Measurements from ENCODE around the gene TBL1X. TPM values are rescaled to one million over a fixed set of nuclear protein-coding genes. Genes with fewer than 3 reads are reported as not detected.

The TBL1X gene
- 10 to 100 TPM; 27.7 to 49.1 (median 39.6) TPM for total RNA-seq

- Histone ChIP-seq H3K36me3 (no peaks in the 10 kb centered on the region), H3K4me3 (peak within 1 kb of the TSS; percentile 76 to 77), H3K27ac (peak within 1 kb of the TSS; percentile 87 to 97 (median 92)), H3K9me3 (no peaks in the 10 kb centered on the region), H3K4me1 (peaks cover 0 to 50% (median 3%) of the 10 kb centered on the region in 3 donors), H3K27me3 (no peaks in the 10 kb centered on the region)
- peak; percentile 50 for ATAC-seq
- TF ChIP-seq, protein P1, sequence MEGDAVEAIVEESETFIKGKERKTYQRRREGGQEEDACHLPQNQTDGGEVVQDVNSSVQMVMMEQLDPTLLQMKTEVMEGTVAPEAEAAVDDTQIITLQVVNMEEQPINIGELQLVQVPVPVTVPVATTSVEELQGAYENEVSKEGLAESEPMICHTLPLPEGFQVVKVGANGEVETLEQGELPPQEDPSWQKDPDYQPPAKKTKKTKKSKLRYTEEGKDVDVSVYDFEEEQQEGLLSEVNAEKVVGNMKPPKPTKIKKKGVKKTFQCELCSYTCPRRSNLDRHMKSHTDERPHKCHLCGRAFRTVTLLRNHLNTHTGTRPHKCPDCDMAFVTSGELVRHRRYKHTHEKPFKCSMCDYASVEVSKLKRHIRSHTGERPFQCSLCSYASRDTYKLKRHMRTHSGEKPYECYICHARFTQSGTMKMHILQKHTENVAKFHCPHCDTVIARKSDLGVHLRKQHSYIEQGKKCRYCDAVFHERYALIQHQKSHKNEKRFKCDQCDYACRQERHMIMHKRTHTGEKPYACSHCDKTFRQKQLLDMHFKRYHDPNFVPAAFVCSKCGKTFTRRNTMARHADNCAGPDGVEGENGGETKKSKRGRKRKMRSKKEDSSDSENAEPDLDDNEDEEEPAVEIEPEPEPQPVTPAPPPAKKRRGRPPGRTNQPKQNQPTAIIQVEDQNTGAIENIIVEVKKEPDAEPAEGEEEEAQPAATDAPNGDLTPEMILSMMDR (IDR thresholded peaks at IDR 0.05) = peak in 1 of 4 experiments; percentile 6
- TF ChIP-seq POLR2AphosphoS5 (IDR thresholded peaks at IDR 0.05) (no peak), EP300 (IDR thresholded peaks at IDR 0.05) (no peak), POLR2A (IDR thresholded peaks at IDR 0.05) (peak in 1 of 2 donors; percentile 13)
- WGBS, 2 donors (ENCODE audit: low coverage in 1 of 2) = 3% methylated on average over 12 of the region's 99 CpGs; no CpG with 5 or more reads in 1 of the 2 donors
Observed at GRCh38 chrX:9464435-9465371, at the start of gene TBL1X. TSS of gene TBL1X (plus strand) at chrX:9465058. CDS start at chrX:9653587, 188,529 bp downstream.

DNA sequence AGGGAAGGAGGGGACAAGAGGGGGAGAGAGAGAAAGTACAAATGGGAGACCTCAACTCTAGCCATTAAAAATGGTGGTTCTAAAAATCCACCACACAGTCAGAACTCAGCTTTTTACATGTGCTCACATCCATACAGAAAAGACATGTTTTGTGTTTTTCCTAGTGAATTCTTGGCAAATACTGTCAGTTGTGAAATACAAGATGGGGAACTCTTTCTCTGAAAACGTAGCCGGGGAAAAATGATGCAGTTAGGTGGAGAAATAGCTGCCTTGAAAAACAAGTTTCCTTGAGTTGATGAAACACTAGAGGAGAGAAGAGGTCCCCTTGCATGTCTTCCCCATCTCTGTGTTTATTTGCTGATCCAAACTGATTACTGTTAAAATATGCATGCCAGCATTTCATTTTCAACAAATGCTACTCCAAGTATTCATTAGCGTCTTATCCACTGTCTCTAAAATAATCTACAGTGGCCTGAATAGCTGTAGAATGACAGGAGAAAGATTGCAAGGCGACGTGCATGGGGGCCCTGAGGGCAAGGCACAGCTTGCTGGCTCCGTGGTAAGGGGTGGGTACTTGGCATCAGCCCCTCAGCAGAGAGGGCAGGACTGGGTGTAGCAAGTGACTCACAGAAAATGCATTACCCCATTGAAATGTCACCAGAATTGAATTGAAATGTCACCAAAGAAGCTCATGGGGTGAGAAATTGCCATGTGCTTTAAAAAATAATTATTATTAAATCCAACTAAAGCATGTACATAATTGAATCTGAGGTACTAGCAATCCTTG lies 48.1 kb upstream of the TBL1X start:
- H3K27me3 ChIP-seq = no peaks in the 10 kb centered on the region
- no peaks in the 10 kb centered on the region for H3K36me3 ChIP-seq
- WGBS, 2 donors (ENCODE audit: low coverage in 1 of 2) = 32 to 53% methylated on average over 3 to 4 of the region's 6 CpGs
- peak; percentile 46 for ATAC-seq
- H3K4me1 ChIP-seq = peaks cover 0 to 7% (median 0%) of the 10 kb centered on the region in 3 donors
- no peak for TF ChIP-seq POLR2A (IDR thresholded peaks at IDR 0.05)
- TF ChIP-seq EP300 (IDR thresholded peaks at IDR 0.05) = no peak
- peak; percentile 28 for TF ChIP-seq POLR2AphosphoS5 (IDR thresholded peaks at IDR 0.05)
- TF ChIP-seq, protein P1 (IDR thresholded peaks at IDR 0.05) = no peak
- peak overlapping the region in 3 of 4 donors; percentile 17 to 38 (median 22) for H3K27ac ChIP-seq
- no peak overlapping the region for H3K4me3 ChIP-seq
- no peaks in the 10 kb centered on the region for H3K9me3 ChIP-seq

GRCh38 chrX:9418262-9418661 lies 46.6 kb upstream of the TBL1X start:
- TF ChIP-seq POLR2AphosphoS5 (IDR thresholded peaks at IDR 0.05) (no peak), POLR2A (IDR thresholded peaks at IDR 0.05) (no peak), EP300 (IDR thresholded peaks at IDR 0.05) (no peak)
- TF ChIP-seq, protein P1 (IDR thresholded peaks at IDR 0.05) = no peak
- 70% methylated on average over 6 of the region's 6 CpGs; no CpG with 5 or more reads in 1 of the 2 donors for WGBS, 2 donors (ENCODE audit: low coverage in 1 of 2)

GRCh38 chrX:9420275-9421265 lies 44.3 kb upstream of the TBL1X start:
- H3K4me1 ChIP-seq = peaks cover 0 to 7% (median 0%) of the 10 kb centered on the region in 3 donors
- TF ChIP-seq, protein P1 (IDR thresholded peaks at IDR 0.05) = no peak
- TF ChIP-seq EP300 (IDR thresholded peaks at IDR 0.05) (no peak), POLR2AphosphoS5 (IDR thresholded peaks at IDR 0.05) (no peak), POLR2A (IDR thresholded peaks at IDR 0.05) (no peak)
- no peaks in the 10 kb centered on the region for H3K36me3 ChIP-seq
- H3K4me3 ChIP-seq = no peak overlapping the region
- ATAC-seq = no peak
- H3K9me3 ChIP-seq = no peaks in the 10 kb centered on the region
- no peaks in the 10 kb centered on the region for H3K27me3 ChIP-seq
- WGBS, 2 donors (ENCODE audit: low coverage in 1 of 2) = 48 to 52% methylated on average over 2 to 11 of the region's 14 CpGs
- no peak overlapping the region for H3K27ac ChIP-seq

More at GRCh38 chrX:9418262-9418661, 46.6 kb upstream of the TBL1X start:
- Histone ChIP-seq H3K27ac (no peak overlapping the region), H3K4me1 (peaks cover 0 to 7% (median 0%) of the 10 kb centered on the region in 3 donors), H3K36me3 (no peaks in the 10 kb centered on the region), H3K9me3 (no peaks in the 10 kb centered on the region), H3K27me3 (no peaks in the 10 kb centered on the region), H3K4me3 (no peak overlapping the region)
- ATAC-seq = no peak
